ENCODE measurements around the gene HSDL1. TPM values are rescaled to one million over a fixed set of nuclear protein-coding genes. Genes with fewer than 3 reads are reported as not detected.

The HSDL1 gene
- total RNA-seq, 1 donor from 2014 or later: 29.2 TPM

GRCh38 chr16:84156342-84156784, 11.4 kb upstream of the HSDL1 start:
- no peaks in the 10 kb centered on the region for H3K4me1 ChIP-seq (ENCODE audit: insufficient read depth, low read length)
- peaks cover 15% of the 10 kb centered on the region for H3K27me3 ChIP-seq (ENCODE audit: insufficient read depth, low read length)
- Mint-ChIP-seq H3K27ac (ENCODE audit: unreplicated experiment) (no peak overlapping the region), H3K27me3 (ENCODE audit: low read depth, unreplicated experiment) (peaks cover 8% of the 10 kb centered on the region), H3K4me3 (ENCODE audit: unreplicated experiment) (no peak overlapping the region), H3K4me1 (ENCODE audit: low read depth, unreplicated experiment) (no peaks in the 10 kb centered on the region), H3K36me3 (ENCODE audit: low read depth, unreplicated experiment) (peaks cover 3% of the 10 kb centered on the region), H3K9me3 (ENCODE audit: unreplicated experiment) (no peaks in the 10 kb centered on the region)
- TF ChIP-seq EZH2 (IDR thresholded peaks at IDR 0.05; ENCODE audit: insufficient read depth, low read length) (no peak), CTCF (IDR thresholded peaks at IDR 0.05; ENCODE audit: insufficient read depth, low read depth, low read length) (no peak)
- no peak overlapping the region for H3K27ac ChIP-seq (ENCODE audit: low read depth, low read length)
- no peaks in the 10 kb centered on the region for H4K20me1 ChIP-seq (ENCODE audit: insufficient read depth, low read length)
- no peak overlapping the region for H3K4me2 ChIP-seq (ENCODE audit: low read length)
- no peaks in the 10 kb centered on the region for H3K79me2 ChIP-seq (ENCODE audit: insufficient read depth, low read length)
- DNase-seq (ENCODE audit: low read depth): peak; percentile 40
- no peak for FAIRE-seq
- H3K9me3 ChIP-seq (ENCODE audit: insufficient read depth, low read depth, low read length): no peaks in the 10 kb centered on the region
- no peak overlapping the region for H2AFZ ChIP-seq (ENCODE audit: low read depth, low read length)
- H3K4me3 ChIP-seq (ENCODE audit: insufficient read depth, low read depth, low read length): no peak overlapping the region
- no peaks in the 10 kb centered on the region for H3K36me3 ChIP-seq (ENCODE audit: insufficient read depth, low read length)
- no peak overlapping the region for H3K9ac ChIP-seq (ENCODE audit: low read length)

- no peaks in the 10 kb centered on the region for H3K36me3 ChIP-seq (ENCODE audit: insufficient read depth, low read length)
- H3K79me2 ChIP-seq (ENCODE audit: insufficient read depth, low read length): no peaks in the 10 kb centered on the region
- no peak overlapping the region for H3K4me3 Mint-ChIP-seq (ENCODE audit: unreplicated experiment)
- no peak for DNase-seq (ENCODE audit: low read depth)
- peaks cover 11% of the 10 kb centered on the region for H3K27me3 Mint-ChIP-seq (ENCODE audit: low read depth, unreplicated experiment)
- peaks cover 3% of the 10 kb centered on the region for H3K36me3 Mint-ChIP-seq (ENCODE audit: low read depth, unreplicated experiment)
- no peak overlapping the region for H3K4me3 ChIP-seq (ENCODE audit: insufficient read depth, low read depth, low read length)
- H3K9ac ChIP-seq (ENCODE audit: low read length): no peak overlapping the region
- no peaks in the 10 kb centered on the region for H3K9me3 ChIP-seq (ENCODE audit: insufficient read depth, low read depth, low read length)
- TF ChIP-seq CTCF (IDR thresholded peaks at IDR 0.05; ENCODE audit: insufficient read depth, low read depth, low read length) (no peak), EZH2 (IDR thresholded peaks at IDR 0.05; ENCODE audit: insufficient read depth, low read length) (no peak)
- H3K9me3 Mint-ChIP-seq (ENCODE audit: unreplicated experiment): no peaks in the 10 kb centered on the region
- H3K27ac ChIP-seq (ENCODE audit: low read depth, low read length): no peak overlapping the region
- FAIRE-seq: no peak
- no peaks in the 10 kb centered on the region for H3K4me1 Mint-ChIP-seq (ENCODE audit: low read depth, unreplicated experiment)
- no peaks in the 10 kb centered on the region for H4K20me1 ChIP-seq (ENCODE audit: insufficient read depth, low read length)
- no peak overlapping the region for H2AFZ ChIP-seq (ENCODE audit: low read depth, low read length)
- H3K4me1 ChIP-seq (ENCODE audit: insufficient read depth, low read length): no peaks in the 10 kb centered on the region
- H3K4me2 ChIP-seq (ENCODE audit: low read length): no peak overlapping the region
- H3K27me3 ChIP-seq (ENCODE audit: insufficient read depth, low read length): peaks cover 14% of the 10 kb centered on the region
- no peak overlapping the region for H3K27ac Mint-ChIP-seq (ENCODE audit: unreplicated experiment)
Observed at GRCh38 chr16:84155771-84156170, 10.8 kb upstream of the HSDL1 start.

- Mint-ChIP-seq H3K9me3 (ENCODE audit: unreplicated experiment) (no peaks in the 10 kb centered on the region), H3K36me3 (ENCODE audit: low read depth, unreplicated experiment) (peaks cover 3% of the 10 kb centered on the region), H3K27ac (ENCODE audit: unreplicated experiment) (no peak overlapping the region), H3K4me3 (ENCODE audit: unreplicated experiment) (no peak overlapping the region), H3K4me1 (ENCODE audit: low read depth, unreplicated experiment) (no peaks in the 10 kb centered on the region), H3K27me3 (ENCODE audit: low read depth, unreplicated experiment) (peaks cover 11% of the 10 kb centered on the region)
- no peak overlapping the region for H3K4me2 ChIP-seq (ENCODE audit: low read length)
- DNase-seq (ENCODE audit: low read depth): no peak
- TF ChIP-seq EZH2 (IDR thresholded peaks at IDR 0.05; ENCODE audit: insufficient read depth, low read length) (no peak), CTCF (IDR thresholded peaks at IDR 0.05; ENCODE audit: insufficient read depth, low read depth, low read length) (no peak)
- no peaks in the 10 kb centered on the region for H3K79me2 ChIP-seq (ENCODE audit: insufficient read depth, low read length)
- no peak overlapping the region for H3K4me3 ChIP-seq (ENCODE audit: insufficient read depth, low read depth, low read length)
- H3K4me1 ChIP-seq (ENCODE audit: insufficient read depth, low read length): no peaks in the 10 kb centered on the region
- H3K27ac ChIP-seq (ENCODE audit: low read depth, low read length): no peak overlapping the region
- no peak overlapping the region for H3K9ac ChIP-seq (ENCODE audit: low read length)
- no peaks in the 10 kb centered on the region for H4K20me1 ChIP-seq (ENCODE audit: insufficient read depth, low read length)
- peaks cover 14% of the 10 kb centered on the region for H3K27me3 ChIP-seq (ENCODE audit: insufficient read depth, low read length)
- no peaks in the 10 kb centered on the region for H3K36me3 ChIP-seq (ENCODE audit: insufficient read depth, low read length)
- no peak overlapping the region for H2AFZ ChIP-seq (ENCODE audit: low read depth, low read length)
- no peaks in the 10 kb centered on the region for H3K9me3 ChIP-seq (ENCODE audit: insufficient read depth, low read depth, low read length)
- FAIRE-seq: no peak
Observed at GRCh38 chr16:84155226-84155625, 10.2 kb upstream of the HSDL1 start.

Measured in astrocyte (in vitro differentiated cells and primary cell).